Measurements from ENCODE around the gene GGT6. TPM values are rescaled to one million over a fixed set of nuclear protein-coding genes. Genes with fewer than 3 reads are reported as not detected.

Gene GGT6
- polyA plus RNA-seq, 2 of the 4 experiments (the other 2 are of a cell fraction) = not detected

- H3K9me3 ChIP-seq = no peaks in the 10 kb centered on the region
- no peak overlapping the region for H3K4me3 ChIP-seq
- TF ChIP-seq ZNF302 (CRISPR knock-in tag; IDR thresholded peaks at IDR 0.05) (no peak), RFX5 (IDR thresholded peaks at IDR 0.05) (no peak), PBX3 (IDR thresholded peaks at IDR 0.05) (no peak), PHF8 (IDR thresholded peaks at IDR 0.05; ENCODE audit: borderline replicate concordance, low read depth) (no peak), FOXS1 (CRISPR knock-in tag; IDR thresholded peaks at IDR 0.05) (no peak), ZSCAN20 (CRISPR knock-in tag; IDR thresholded peaks at IDR 0.05) (no peak), CHD4 (IDR thresholded peaks at IDR 0.05; ENCODE audit: borderline replicate concordance) (no peak), SREBF2 (IDR thresholded peaks at IDR 0.05) (no peak), FOSL2 (IDR thresholded peaks at IDR 0.05) (no peak), FOSL2 (CRISPR knock-in tag; IDR thresholded peaks at IDR 0.05) (no peak), CBX2 (IDR thresholded peaks at IDR 0.05; ENCODE audit: borderline replicate concordance, low read depth) (no peak), JUNB (IDR thresholded peaks at IDR 0.05) (no peak), KDM5A (IDR thresholded peaks at IDR 0.05) (no peak), EHF (CRISPR knock-in tag; IDR thresholded peaks at IDR 0.05) (no peak), EP300 (IDR thresholded peaks at IDR 0.05) (no peak), POLR2AphosphoS2 (conservative IDR thresholded peaks at IDR 0.05; ENCODE audit: low read length) (no peak), SMC3 (IDR thresholded peaks at IDR 0.05) (no peak), BHLHE40 (IDR thresholded peaks at IDR 0.05; ENCODE audit: low read depth, low read length) (no peak), TFCP2L1 (CRISPR knock-in tag; IDR thresholded peaks at IDR 0.05) (no peak)
- TF ChIP-seq, protein P1, sequence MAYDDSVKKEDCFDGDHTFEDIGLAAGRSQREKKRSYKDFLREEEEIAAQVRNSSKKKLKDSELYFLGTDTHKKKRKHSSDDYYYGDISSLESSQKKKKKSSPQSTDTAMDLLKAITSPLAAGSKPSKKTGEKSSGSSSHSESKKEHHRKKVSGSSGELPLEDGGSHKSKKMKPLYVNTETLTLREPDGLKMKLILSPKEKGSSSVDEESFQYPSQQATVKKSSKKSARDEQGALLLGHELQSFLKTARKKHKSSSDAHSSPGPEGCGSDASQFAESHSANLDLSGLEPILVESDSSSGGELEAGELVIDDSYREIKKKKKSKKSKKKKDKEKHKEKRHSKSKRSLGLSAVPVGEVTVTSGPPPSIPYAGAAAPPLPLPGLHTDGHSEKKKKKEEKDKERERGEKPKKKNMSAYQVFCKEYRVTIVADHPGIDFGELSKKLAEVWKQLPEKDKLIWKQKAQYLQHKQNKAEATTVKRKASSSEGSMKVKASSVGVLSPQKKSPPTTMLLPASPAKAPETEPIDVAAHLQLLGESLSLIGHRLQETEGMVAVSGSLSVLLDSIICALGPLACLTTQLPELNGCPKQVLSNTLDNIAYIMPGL (CRISPR knock-in tag; IDR thresholded peaks at IDR 0.05; ENCODE audit: borderline replicate concordance) = no peak
- no peak for DNase-seq (ENCODE audit: low read depth in 1 of 2, low spot score in 1 of 2)
- no peak for FAIRE-seq
- ChIA-PET CTCF (interaction anchor here (0.6 to 7.5 kb wide), 10 partner anchors 9 to 243 kb away, joined by 3 to 238 read pairs (median 6); partner anchors contain the start of gene GGT6), POLR2A (no interaction called here)
- no peak overlapping the region for H3K4me2 ChIP-seq
- H3K4me1 ChIP-seq = peaks cover 10% of the 10 kb centered on the region; the same call in 1 of the 3 replicates
- ATAC-seq = no peak
- 94% methylated on average over 1 of the region's 1 CpG for WGBS (ENCODE audit: missing lambda C conversion rate)
- no peak overlapping the region for H3K27ac ChIP-seq
Observed at GRCh38 chr17:4569591-4569990, 9.2 kb upstream of the GGT6 start.

DNA sequence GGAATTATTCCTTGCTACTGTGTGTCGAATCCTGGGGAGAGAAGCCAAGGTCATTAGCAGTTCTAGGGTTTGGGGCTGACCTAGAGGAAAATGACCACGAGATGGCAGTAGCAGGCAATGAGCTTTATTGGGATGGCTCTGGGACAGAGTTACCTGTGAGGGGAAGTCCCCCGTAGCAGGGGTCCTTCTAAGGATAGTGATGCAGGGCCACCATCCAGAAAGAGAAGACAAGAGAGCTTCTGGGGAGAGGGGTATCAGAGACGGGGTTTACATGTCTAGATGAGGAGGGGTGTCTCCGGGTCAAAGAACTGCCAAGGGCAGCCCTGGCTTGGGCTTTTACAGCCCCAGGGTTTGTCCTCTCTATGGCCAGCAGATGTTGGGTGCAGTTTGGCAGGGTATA is 6.4 kb upstream of the GGT6 start:
- H3K27ac ChIP-seq = no peak overlapping the region
- ATAC-seq (peak; percentile 78 to 93; a peak in 5 of 6 replicates), DNase-seq (ENCODE audit: low read depth in 1 of 2, low spot score in 1 of 2) (peak; percentile 70 to 94), FAIRE-seq (peak; percentile 95)
- 0 out of 3 replicates have a peak, but pooled peaks cover 4% of the 10 kb centered on the region for H3K4me1 ChIP-seq
- ChIA-PET POLR2A (interaction anchor here (0.9 to 1.6 kb wide), 4 partner anchors 11 to 343 kb away, joined by 3 to 8 read pairs (median 3); partner anchors contain the start of gene MYBBP1A), CTCF (interaction anchor here (0.6 to 7.5 kb wide), 86 partner anchors 10 to 839 kb away, joined by 3 to 238 read pairs (median 4); partner anchors contain the start of genes ARRB2, C17orf107, CAMTA2 and CHRNE)
- H3K9me3 ChIP-seq = no peaks in the 10 kb centered on the region
- H3K4me3 ChIP-seq = no peak overlapping the region
- H3K4me2 ChIP-seq = no peak overlapping the region
- WGBS (ENCODE audit: missing lambda C conversion rate) = 7% methylated on average over 5 of the region's 5 CpGs
- TF ChIP-seq SMC3 (IDR thresholded peaks at IDR 0.05) (peak; percentile 86), ZSCAN20 (CRISPR knock-in tag; IDR thresholded peaks at IDR 0.05) (no peak), SREBF2 (IDR thresholded peaks at IDR 0.05) (no peak), REST (IDR thresholded peaks at IDR 0.05) (no peak), HOXB5 (CRISPR knock-in tag; IDR thresholded peaks at IDR 0.05) (no peak), ESRRA (IDR thresholded peaks at IDR 0.05; ENCODE audit: borderline replicate concordance, low read length) (0 out of 2 replicates have a peak, but pooled peaks have one; percentile 53), JUNB (IDR thresholded peaks at IDR 0.05) (no peak), MAFK (IDR thresholded peaks at IDR 0.05; ENCODE audit: partially characterized antibody) (no peak), FOXS1 (CRISPR knock-in tag; IDR thresholded peaks at IDR 0.05) (no peak), PBX3 (IDR thresholded peaks at IDR 0.05) (no peak), RAD21 (conservative IDR thresholded peaks at IDR 0.05 in 1 of 2, IDR thresholded peaks at IDR 0.05 in 1 of 2) (peak; percentile 83 to 90), FOSB (CRISPR knock-in tag; IDR thresholded peaks at IDR 0.05) (no peak)
- TF ChIP-seq, protein P2, sequence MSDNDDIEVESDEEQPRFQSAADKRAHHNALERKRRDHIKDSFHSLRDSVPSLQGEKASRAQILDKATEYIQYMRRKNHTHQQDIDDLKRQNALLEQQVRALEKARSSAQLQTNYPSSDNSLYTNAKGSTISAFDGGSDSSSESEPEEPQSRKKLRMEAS (IDR thresholded peaks at IDR 0.05) = no peak
- TF ChIP-seq, protein P3, sequence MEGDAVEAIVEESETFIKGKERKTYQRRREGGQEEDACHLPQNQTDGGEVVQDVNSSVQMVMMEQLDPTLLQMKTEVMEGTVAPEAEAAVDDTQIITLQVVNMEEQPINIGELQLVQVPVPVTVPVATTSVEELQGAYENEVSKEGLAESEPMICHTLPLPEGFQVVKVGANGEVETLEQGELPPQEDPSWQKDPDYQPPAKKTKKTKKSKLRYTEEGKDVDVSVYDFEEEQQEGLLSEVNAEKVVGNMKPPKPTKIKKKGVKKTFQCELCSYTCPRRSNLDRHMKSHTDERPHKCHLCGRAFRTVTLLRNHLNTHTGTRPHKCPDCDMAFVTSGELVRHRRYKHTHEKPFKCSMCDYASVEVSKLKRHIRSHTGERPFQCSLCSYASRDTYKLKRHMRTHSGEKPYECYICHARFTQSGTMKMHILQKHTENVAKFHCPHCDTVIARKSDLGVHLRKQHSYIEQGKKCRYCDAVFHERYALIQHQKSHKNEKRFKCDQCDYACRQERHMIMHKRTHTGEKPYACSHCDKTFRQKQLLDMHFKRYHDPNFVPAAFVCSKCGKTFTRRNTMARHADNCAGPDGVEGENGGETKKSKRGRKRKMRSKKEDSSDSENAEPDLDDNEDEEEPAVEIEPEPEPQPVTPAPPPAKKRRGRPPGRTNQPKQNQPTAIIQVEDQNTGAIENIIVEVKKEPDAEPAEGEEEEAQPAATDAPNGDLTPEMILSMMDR (IDR thresholded peaks at IDR 0.05) = peak; percentile 88
